Activated CD8-positive, alpha-beta memory T cell treated with anti-CD3 and anti-CD28 coated beads, Interleukin-2, amount 10 ng/mL, durations not matched to agents 7 days and 5 days (primary cell): ENCODE measurements around the gene WRNIP1. TPM values are rescaled to one million over a fixed set of nuclear protein-coding genes. Genes with fewer than 3 reads are reported as not detected.
"Not testable (repeated sequence)": the region's sequence is repeated elsewhere in the genome, so short reads cannot be mapped to it uniquely, and the experiment has no call there.

Experiments
- ATAC-seq: fragments of 150-1000 bp; cut with Tn5 transposase; one replicate; pipeline ENCODE4 v1.10.0; 2021; ENCODE audit warnings: moderate library complexity
- CTCF ChIA-PET: fragments of 350-600 bp; sonication (Branson Sonifier 250); formaldehyde crosslinking; loops from one replicate; lab custom pipeline; 2021; ENCODE audit warnings: antibody characterized with exemption; lab: Charles Lee
- DNase-seq: peaks from one replicate; pipeline ENCODE4 v3.0.0-alpha.2; 2020
- H3K27ac Mint-ChIP-seq: one replicate; pipeline ENCODE4 v1.8.0; 2021; ENCODE audit warnings: mild to moderate bottlenecking, mixed read lengths
- H3K27me3 Mint-ChIP-seq: one replicate; pipeline ENCODE4 v1.8.0; 2021; ENCODE audit warnings: mixed read lengths
- H3K36me3 Mint-ChIP-seq: one replicate; pipeline ENCODE4 v1.8.0; 2021; ENCODE audit warnings: mild to moderate bottlenecking, mixed read lengths
- H3K4me1 Mint-ChIP-seq: one replicate; pipeline ENCODE4 v1.8.0; 2021; ENCODE audit warnings: mixed read lengths
- H3K4me3 Mint-ChIP-seq: one replicate; pipeline ENCODE4 v1.8.0; 2021; ENCODE audit warnings: mild to moderate bottlenecking, moderate library complexity, mixed read lengths
- H3K9me3 Mint-ChIP-seq: one replicate; pipeline ENCODE4 v1.8.0; 2022; ENCODE audit warnings: low read depth, mixed read lengths
- total RNA-seq, 2 experiments: library from RNA; stranded (reverse); gene quantifications; one replicate each; pipeline ENCODE4 v1.2.3, GENCODE V29; 2021

The WRNIP1 gene
- total RNA-seq, 2 experiments from 2014 or later = 48.7 to 53.3 TPM

GRCh38 chr6:2756241-2756640, 9.0 kb upstream of the WRNIP1 start:
- DNase-seq = no peak
- ATAC-seq = no peak
- no peak overlapping the region for H3K27ac Mint-ChIP-seq
- H3K4me3 Mint-ChIP-seq = no peak overlapping the region
- peaks cover 14% of the 10 kb centered on the region for H3K4me1 Mint-ChIP-seq
- no peaks in the 10 kb centered on the region for H3K9me3 Mint-ChIP-seq
- peaks cover 2% of the 10 kb centered on the region for H3K36me3 Mint-ChIP-seq
- peaks cover 41% of the 10 kb centered on the region for H3K27me3 Mint-ChIP-seq
- CTCF ChIA-PET = interaction anchor here (1.1 to 2.4 kb wide), 2 partner anchors 18 to 20 kb away, joined by 5 to 9 read pairs; no protein-coding TSS in a partner anchor

- DNase-seq (no peak), ATAC-seq (no peak)
- Mint-ChIP-seq H3K4me1 (peaks cover 17% of the 10 kb centered on the region), H3K36me3 (peaks cover 2% of the 10 kb centered on the region), H3K27ac (no peak overlapping the region), H3K9me3 (no peaks in the 10 kb centered on the region), H3K4me3 (no peak overlapping the region), H3K27me3 (peaks cover 40% of the 10 kb centered on the region)
- CTCF ChIA-PET = interaction anchor here (0.7 to 2.4 kb wide), 3 partner anchors 9 to 21 kb away, joined by 3 to 9 read pairs (median 5); partner anchors contain the start of gene WRNIP1
Observed at GRCh38 chr6:2756687-2757224, 8.4 kb upstream of the WRNIP1 start.

GRCh38 chr6:2758980-2759379, 6.2 kb upstream of the WRNIP1 start:
- no peaks in the 10 kb centered on the region for H3K36me3 Mint-ChIP-seq
- CTCF ChIA-PET = interaction anchor here (0.7 to 2.4 kb wide), 5 partner anchors 10 to 26 kb away, joined by 3 to 6 read pairs (median 3); no protein-coding TSS in a partner anchor
- H3K4me1 Mint-ChIP-seq = peaks cover 10% of the 10 kb centered on the region
- DNase-seq (no peak), ATAC-seq (no peak)
- H3K27ac Mint-ChIP-seq = no peak overlapping the region
- H3K9me3 Mint-ChIP-seq = no peaks in the 10 kb centered on the region
- H3K27me3 Mint-ChIP-seq = peaks cover 24% of the 10 kb centered on the region
- no peak overlapping the region for H3K4me3 Mint-ChIP-seq

- H3K27me3 Mint-ChIP-seq = peaks cover 9% of the 10 kb centered on the region
- no peaks in the 10 kb centered on the region for H3K9me3 Mint-ChIP-seq
- H3K4me3 Mint-ChIP-seq = peak overlapping the region; percentile 52
- no peaks in the 10 kb centered on the region for H3K36me3 Mint-ChIP-seq
- CTCF ChIA-PET = interaction anchor here (0.5 to 4.7 kb wide), 6 partner anchors 11 to 315 kb away, joined by 3 to 55 read pairs (median 4); partner anchors contain the start of gene MYLK4
- H3K4me1 Mint-ChIP-seq = peaks cover 18% of the 10 kb centered on the region
- DNase-seq (no peak), ATAC-seq (no peak)
- H3K27ac Mint-ChIP-seq = peak overlapping the region; percentile 72
Observed at GRCh38 chr6:2760882-2761842, 4.0 kb upstream of the WRNIP1 start.

DNA sequence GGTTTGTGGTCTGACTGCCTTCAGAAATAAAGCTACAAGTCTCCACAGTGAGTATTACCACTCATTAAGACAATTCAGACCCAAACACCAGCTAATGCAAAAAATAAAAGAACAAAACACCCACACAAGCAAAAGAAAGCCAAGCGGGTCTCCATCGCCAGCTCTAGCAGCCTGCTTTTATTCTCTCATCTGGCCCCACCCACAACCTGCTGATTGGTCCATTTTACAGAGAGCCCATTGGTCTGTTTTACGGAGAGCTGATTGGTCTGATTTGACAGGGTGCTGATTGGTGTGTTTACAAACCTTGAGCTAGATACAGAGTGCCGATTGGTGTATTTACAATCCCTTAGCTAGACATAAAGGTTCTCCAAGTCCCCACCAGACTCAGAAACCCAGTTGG, 2.3 kb upstream of the WRNIP1 start:
- peaks cover 28% of the 10 kb centered on the region for H3K4me1 Mint-ChIP-seq
- ATAC-seq, H3K36me3 Mint-ChIP-seq, H3K27ac Mint-ChIP-seq, H3K4me3 Mint-ChIP-seq, H3K9me3 Mint-ChIP-seq, H3K27me3 Mint-ChIP-seq, DNase-seq: not testable (repeated sequence)
- CTCF ChIA-PET = interaction anchor here (1.0 to 4.7 kb wide), 5 partner anchors 9 to 396 kb away, joined by 3 to 55 read pairs (median 4); partner anchors contain the start of gene MYLK4

- H3K27me3 Mint-ChIP-seq = no peaks in the 10 kb centered on the region
- DNase-seq = no peak
- H3K4me3 Mint-ChIP-seq = peak overlapping the region; percentile 95
- CTCF ChIA-PET = interaction anchor here (0.8 to 4.7 kb wide), 6 partner anchors 9 to 395 kb away, joined by 3 to 55 read pairs (median 4); partner anchors contain the start of gene MYLK4
- no peaks in the 10 kb centered on the region for H3K9me3 Mint-ChIP-seq
- ATAC-seq = no peak
- peaks cover 33% of the 10 kb centered on the region for H3K4me1 Mint-ChIP-seq
- peaks cover 9% of the 10 kb centered on the region for H3K36me3 Mint-ChIP-seq
- H3K27ac Mint-ChIP-seq = peak overlapping the region; percentile 98
Observed at GRCh38 chr6:2763345-2763841, 1.8 kb upstream of the WRNIP1 start.

DNA sequence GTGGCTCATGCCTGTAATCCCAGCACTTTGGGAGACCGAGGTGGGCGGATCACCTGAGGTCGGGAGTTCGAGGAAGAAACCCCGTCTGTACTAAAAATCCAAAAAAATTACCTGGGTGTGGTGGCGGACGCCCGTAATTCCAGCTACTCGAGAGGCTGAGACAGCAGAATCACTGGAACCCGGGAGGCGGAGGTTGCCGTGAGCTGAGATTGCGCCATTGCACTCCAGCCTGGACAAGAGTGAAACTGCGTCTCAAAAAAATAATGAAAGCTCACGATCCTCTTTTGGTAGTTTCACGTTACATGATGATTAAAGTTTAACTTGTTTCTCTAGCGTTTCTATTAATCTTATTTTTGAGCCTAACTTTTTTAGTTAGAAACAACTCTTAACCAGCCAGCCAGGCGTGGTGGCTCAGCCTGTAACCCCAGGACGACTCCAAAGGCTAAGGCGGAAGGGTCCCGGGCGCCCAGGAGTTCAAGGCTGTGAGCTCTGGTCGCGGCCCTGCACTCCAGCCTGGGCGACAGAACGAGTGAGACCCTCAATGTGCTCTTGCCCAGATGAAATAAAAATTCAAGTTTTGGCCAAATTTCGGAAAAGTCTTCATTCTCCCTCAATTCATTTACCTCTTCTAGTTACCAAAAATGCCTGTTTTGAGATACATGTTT, 1.2 kb upstream of the WRNIP1 start:
- Mint-ChIP-seq H3K36me3 (peaks cover 13% of the 10 kb centered on the region), H3K27me3 (no peaks in the 10 kb centered on the region), H3K27ac (peak overlapping the region; percentile 98), H3K9me3 (no peaks in the 10 kb centered on the region), H3K4me1 (peaks cover 39% of the 10 kb centered on the region), H3K4me3 (peak overlapping the region; percentile 95)
- DNase-seq (no peak), ATAC-seq (no peak)
- CTCF ChIA-PET = interaction anchor here (0.8 to 4.7 kb wide), 5 partner anchors 10 to 394 kb away, joined by 3 to 55 read pairs (median 4); partner anchors contain the start of gene MYLK4

DNA sequence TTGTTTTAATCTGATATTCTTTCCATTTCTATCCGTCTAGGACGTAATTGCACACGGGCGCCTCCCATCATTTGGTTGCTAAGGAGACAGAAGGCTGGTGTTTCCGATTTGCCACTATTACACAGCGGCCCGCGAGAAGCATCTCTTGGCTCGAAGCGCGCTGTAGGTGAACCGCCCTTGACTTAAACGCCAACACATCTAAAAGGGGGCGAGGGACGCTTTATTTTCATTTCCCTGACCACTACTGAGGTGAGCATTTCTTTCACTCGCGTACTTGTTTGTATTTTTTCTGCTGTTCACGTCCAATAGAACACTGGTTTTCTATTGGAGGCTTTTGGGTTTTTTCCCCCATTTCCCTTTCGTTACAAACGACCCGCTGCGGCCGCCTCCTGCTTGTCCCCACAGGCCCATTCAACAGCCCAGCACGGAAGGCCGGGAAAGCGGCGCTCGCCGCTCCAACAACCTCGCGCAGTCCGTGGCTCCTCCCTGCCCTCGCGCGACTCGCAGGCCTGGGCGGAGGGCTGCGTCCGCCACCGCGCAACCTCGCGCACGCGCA, 505 bp upstream of the WRNIP1 start:
- ATAC-seq = peak; percentile 74
- Mint-ChIP-seq H3K9me3 (no peaks in the 10 kb centered on the region), H3K4me3 (peak overlapping the region; percentile 95), H3K4me1 (peaks cover 40% of the 10 kb centered on the region), H3K27ac (peak overlapping the region; percentile 98), H3K27me3 (no peaks in the 10 kb centered on the region), H3K36me3 (peaks cover 14% of the 10 kb centered on the region)
- CTCF ChIA-PET = interaction anchor here (0.6 to 5.9 kb wide), 9 partner anchors 11 to 302 kb away, joined by 3 to 33 read pairs (median 5); no protein-coding TSS in a partner anchor
- peak; percentile 80 for DNase-seq

DNA sequence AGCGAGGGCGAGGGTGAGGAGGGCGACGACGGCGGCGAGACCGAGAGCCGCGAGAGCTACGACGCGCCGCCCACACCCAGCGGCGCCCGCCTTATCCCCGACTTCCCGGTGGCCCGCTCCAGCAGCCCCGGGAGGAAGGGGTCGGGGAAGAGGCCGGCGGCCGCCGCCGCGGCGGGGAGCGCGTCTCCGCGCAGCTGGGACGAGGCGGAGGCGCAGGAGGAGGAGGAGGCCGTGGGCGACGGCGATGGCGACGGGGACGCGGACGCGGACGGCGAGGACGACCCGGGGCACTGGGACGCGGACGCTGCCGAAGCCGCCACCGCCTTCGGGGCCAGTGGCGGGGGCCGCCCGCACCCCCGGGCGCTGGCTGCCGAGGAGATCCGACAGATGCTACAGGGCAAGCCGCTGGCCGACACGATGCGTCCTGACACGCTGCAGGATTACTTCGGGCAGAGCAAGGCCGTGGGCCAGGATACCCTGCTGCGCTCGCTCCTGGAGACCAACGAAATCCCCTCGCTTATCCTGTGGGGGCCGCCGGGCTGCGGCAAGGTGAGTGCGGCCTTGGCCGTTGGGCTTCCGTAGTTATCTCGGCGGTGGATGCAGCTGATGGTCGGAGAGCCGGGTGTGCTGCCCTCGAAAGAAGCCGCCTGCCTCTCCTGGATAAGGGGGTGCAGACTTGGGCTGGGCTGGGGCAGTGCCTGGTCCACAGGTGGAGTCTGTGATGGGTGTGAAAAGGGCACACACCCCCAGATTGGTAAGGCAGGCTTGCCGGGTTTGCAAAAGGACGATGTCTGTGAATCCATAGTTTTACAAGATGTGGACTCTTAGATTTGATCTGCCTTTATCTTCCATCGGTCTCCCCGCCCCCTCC, 938 bp downstream of the WRNIP1 start:
- Mint-ChIP-seq H3K4me1 (peaks cover 46% of the 10 kb centered on the region), H3K36me3 (peaks cover 27% of the 10 kb centered on the region), H3K27ac (peak overlapping the region; percentile 92), H3K27me3 (no peaks in the 10 kb centered on the region), H3K9me3 (no peaks in the 10 kb centered on the region), H3K4me3 (peak overlapping the region; percentile 95)
- CTCF ChIA-PET = interaction anchor here (0.6 to 5.9 kb wide), 22 partner anchors 9 to 301 kb away, joined by 3 to 33 read pairs (median 4); partner anchors contain the start of genes SERPINB1 and SERPINB6
- DNase-seq (peak; percentile 67), ATAC-seq (peak; percentile 1)

- CTCF ChIA-PET = interaction anchor here (0.6 to 5.9 kb wide), 11 partner anchors 16 to 222 kb away, joined by 3 to 33 read pairs (median 3); partner anchors contain the start of genes SERPINB1 and SERPINB6
- peaks cover 32% of the 10 kb centered on the region for H3K36me3 Mint-ChIP-seq
- no peak for ATAC-seq
- peaks cover 45% of the 10 kb centered on the region for H3K4me1 Mint-ChIP-seq
- DNase-seq = no peak
- peak overlapping the region; percentile 92 for H3K27ac Mint-ChIP-seq
- no peaks in the 10 kb centered on the region for H3K27me3 Mint-ChIP-seq
- H3K4me3 Mint-ChIP-seq = peak overlapping the region; percentile 95
- H3K9me3 Mint-ChIP-seq = no peaks in the 10 kb centered on the region
Observed at GRCh38 chr6:2766767-2767656, 1.8 kb downstream of the WRNIP1 start.
